ENCODE measurements around the gene VCY1B. TPM values are rescaled to one million over a fixed set of nuclear protein-coding genes. Genes with fewer than 3 reads are reported as not detected.
"Not testable (repeated sequence)": the region's sequence is repeated elsewhere in the genome, so short reads cannot be mapped to it uniquely, and the experiment has no call there.

Gene VCY1B
- not detected in 2 replicates for total RNA-seq (2014; rRNA removed; shearing (Covaris generic))

- DNase-seq; H3K27me3 ChIP-seq; H3K4me1 ChIP-seq; H3K36me3 ChIP-seq; H3K27ac ChIP-seq; H3K9me3 ChIP-seq (replicated peaks); H3K4me3 ChIP-seq: not testable (repeated sequence)
Observed at GRCh38 chrY:14055927-14056326, at the start of gene VCY1B. Gene VCY1B, plus strand, starts transcription at chrY:14056227. Its CDS starts 63 bp downstream, at chrY:14056290.

GRCh38 chrY:14011916-14012315 lies 44.1 kb upstream of the VCY1B start:
- not testable (repeated sequence) for H3K4me1 ChIP-seq; H3K4me3 ChIP-seq; H3K27ac ChIP-seq; H3K27me3 ChIP-seq; DNase-seq; H3K9me3 ChIP-seq (replicated peaks); H3K36me3 ChIP-seq

GRCh38 chrY:14030395-14030794 lies 25.6 kb upstream of the VCY1B start:
- H3K27me3 ChIP-seq; H3K4me3 ChIP-seq; H3K4me1 ChIP-seq; H3K9me3 ChIP-seq (replicated peaks); DNase-seq; H3K36me3 ChIP-seq; H3K27ac ChIP-seq: not testable (repeated sequence)

GRCh38 chrY:14085877-14086276 lies 29.9 kb downstream of the VCY1B start:
- Histone ChIP-seq H3K27me3 (no peaks in the 10 kb centered on the region), H3K4me3 (no peak overlapping the region), H3K36me3 (no peaks in the 10 kb centered on the region), H3K27ac (no peak overlapping the region), H3K9me3 (replicated peaks) (no peaks in the 10 kb centered on the region), H3K4me1 (no peaks in the 10 kb centered on the region)
- no peak for DNase-seq

Other genes with a start within 250 kb of the VCY1B start
- not detected in 2 replicates for gene VCY, start 69.8 kb upstream of the VCY1B start, total RNA-seq (2014; rRNA removed; shearing (Covaris generic))

Data from SJCRH30 (cell line).